Fibroblast of mammary gland (primary cell): Measurements from ENCODE around the gene PNPLA6.

Experiments used
- DNase-seq: peaks from one replicate; pipeline ENCODE4 v3.0.0-alpha.2; 2010; ENCODE audit warnings: low read depth
- H3K4me3 ChIP-seq: 2 replicates; pipeline ENCODE4 v1.5.1; 2011; ENCODE audit warnings: low read depth, mild to moderate bottlenecking, low read length, moderate library complexity; ENCODE audit not compliant: control insufficient read depth
- TF ChIP-seq, protein P1 (sequence below): conservative IDR thresholded peaks from 2 replicates; pipeline ENCODE4 v1.5.1; 2011; ENCODE audit warnings: low read depth, low read length, inconsistent platforms; ENCODE audit not compliant: control insufficient read depth, insufficient read depth

The PNPLA6 gene

DNA sequence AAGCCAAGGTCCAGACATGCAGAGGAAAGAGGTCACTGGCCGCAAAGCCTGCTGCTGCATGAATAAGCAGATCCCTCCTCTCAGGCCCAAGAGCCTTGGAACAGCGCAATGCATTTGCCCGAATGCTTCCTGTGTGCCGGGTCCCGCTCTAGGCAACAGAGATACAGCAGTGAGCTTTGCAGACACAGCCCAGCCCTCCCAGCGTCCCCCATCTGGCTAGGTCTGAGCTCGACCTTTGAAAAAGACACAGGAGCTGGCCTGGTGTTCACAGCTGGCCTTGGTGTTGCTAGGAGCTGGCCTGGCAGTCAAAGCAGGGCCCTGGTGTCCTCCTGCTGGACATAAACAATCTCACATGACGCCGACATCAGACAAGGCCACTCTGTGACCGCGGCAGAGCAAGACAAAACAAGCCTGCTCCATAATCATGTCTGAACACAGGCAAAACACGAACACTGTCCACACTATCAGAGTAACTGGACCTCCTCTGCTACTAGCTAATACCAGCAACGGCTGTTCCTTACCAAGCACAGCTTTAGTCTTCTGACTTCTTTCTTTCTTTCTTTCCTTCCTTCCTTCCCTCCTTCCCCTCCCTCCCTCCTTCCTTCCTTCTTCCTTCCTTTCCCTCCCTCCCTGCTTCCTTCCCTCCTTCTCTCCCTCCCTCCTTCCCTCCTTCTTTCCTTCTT, 41.0 kb upstream of the PNPLA6 start:
- no peak overlapping the region for H3K4me3 ChIP-seq
- DNase-seq = peak; percentile 18
- TF ChIP-seq, protein P1, sequence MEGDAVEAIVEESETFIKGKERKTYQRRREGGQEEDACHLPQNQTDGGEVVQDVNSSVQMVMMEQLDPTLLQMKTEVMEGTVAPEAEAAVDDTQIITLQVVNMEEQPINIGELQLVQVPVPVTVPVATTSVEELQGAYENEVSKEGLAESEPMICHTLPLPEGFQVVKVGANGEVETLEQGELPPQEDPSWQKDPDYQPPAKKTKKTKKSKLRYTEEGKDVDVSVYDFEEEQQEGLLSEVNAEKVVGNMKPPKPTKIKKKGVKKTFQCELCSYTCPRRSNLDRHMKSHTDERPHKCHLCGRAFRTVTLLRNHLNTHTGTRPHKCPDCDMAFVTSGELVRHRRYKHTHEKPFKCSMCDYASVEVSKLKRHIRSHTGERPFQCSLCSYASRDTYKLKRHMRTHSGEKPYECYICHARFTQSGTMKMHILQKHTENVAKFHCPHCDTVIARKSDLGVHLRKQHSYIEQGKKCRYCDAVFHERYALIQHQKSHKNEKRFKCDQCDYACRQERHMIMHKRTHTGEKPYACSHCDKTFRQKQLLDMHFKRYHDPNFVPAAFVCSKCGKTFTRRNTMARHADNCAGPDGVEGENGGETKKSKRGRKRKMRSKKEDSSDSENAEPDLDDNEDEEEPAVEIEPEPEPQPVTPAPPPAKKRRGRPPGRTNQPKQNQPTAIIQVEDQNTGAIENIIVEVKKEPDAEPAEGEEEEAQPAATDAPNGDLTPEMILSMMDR = no peak

DNA sequence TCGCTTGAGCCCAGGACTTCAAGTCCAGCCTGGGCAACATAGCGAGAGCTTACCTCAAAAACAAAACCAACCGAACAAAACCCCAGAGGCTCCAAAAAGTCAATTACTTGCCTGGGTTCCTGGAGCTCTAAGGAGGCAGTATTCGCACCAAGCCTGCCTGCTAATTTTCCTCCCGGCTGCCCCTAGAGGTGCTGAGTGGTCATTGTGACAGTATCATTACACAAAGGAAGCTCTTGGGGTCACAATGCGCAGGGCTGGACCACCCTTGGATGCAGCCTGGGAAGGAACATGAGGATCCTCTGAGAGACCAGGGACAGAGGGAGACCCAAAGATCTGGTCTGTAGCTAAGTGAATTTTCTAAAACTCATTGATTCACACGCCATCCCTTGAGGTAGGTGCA, 38.2 kb upstream of the PNPLA6 start:
- no peak for DNase-seq
- TF ChIP-seq, protein P1 = peak; percentile 35
- no peak overlapping the region for H3K4me3 ChIP-seq

DNA sequence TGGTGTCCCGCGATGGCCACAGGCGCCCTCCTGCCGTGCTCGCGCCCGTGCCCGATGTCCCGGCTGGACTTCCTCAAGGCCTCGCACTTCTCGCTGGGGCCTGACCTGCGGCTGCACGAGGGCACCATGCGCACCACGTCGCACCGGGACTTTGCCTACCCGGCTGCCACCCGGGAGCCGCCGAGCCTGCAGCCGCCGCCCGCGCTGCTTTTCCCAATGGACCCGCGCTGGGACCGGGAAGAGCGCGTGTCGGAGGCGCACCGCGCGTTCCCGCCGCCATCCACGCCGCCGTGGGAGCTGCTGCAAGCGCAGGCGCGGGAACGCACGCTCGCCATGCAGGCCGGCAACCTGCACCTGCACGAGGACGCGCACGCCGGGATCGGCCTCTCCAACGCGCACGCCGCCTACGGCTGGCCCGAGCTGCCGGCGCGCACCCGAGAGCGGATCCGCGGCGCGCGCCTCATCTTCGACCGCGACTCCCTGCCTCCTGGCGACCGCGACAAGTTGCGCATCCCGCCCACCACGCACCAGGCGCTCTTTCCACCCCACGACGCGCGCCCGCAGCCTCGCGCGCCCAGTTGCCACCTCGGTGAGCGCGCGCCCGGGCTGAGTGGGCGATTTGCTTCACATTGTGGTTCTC, 34.6 kb upstream of the PNPLA6 start:
- peak; percentile 29 for DNase-seq
- TF ChIP-seq, protein P1 = no peak
- no peak overlapping the region for H3K4me3 ChIP-seq

DNA sequence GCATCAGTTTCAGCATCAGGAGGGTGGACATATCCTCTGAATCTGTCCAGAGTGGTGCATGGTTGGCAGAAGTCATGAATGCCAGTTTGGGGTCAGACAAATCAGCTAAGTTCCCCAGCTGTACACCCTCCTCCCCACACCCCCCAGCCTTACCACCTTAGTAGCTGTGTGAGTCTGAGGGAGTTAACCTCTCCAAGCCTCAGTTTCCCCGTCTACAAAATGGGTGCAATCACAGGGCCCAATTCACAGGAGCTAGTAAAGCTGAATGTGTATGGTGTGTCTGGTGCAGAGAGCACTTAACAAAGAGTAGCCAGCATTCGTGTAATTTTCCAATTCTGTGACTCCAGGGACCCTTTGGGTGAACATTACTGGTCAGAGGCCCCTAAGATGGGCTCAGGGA, 33.0 kb upstream of the PNPLA6 start:
- no peak overlapping the region for H3K4me3 ChIP-seq
- no peak for DNase-seq
- TF ChIP-seq, protein P1 = no peak

DNA sequence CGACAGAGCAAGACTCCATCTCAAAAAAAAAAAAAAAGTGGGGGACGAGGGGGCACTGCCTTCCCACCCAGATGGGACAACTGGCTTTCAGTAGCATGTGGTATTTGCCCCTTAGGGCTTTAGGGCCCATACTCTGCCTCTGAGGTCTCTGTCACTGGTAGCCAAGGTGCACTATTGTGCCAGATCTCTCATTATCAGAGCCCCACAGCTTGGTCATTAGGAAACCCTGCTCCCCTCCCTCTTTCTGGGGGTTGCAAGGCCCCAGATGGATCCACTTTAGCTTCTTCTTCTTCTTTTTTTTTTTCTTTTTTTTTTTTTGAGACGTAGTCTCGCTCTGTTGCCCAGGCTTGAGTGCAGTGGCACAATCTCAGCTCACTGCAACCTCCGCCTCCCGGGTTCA, 30.8 kb upstream of the PNPLA6 start:
- H3K4me3 ChIP-seq = no peak overlapping the region
- DNase-seq = no peak
- TF ChIP-seq, protein P1 = no peak

DNA sequence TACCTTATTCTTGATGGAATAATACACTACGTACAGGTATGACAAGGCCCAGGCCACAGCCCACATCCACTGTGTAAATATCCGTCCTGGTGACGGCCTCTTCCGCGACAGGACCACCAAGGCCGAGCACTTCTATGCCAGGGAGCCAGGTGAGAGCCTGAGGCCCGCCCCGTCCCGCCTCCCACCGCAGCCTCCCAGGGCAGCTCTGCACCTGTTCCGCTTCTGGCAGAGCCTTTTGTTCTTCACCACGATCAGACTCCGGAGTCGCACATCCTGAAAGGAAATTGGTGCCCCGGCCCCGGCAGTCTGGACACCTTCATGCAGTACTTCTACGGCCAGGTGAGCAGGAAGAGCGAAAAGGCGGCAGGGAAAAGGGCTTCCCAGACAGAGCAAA, 30.2 kb upstream of the PNPLA6 start:
- DNase-seq = no peak
- no peak overlapping the region for H3K4me3 ChIP-seq
- TF ChIP-seq, protein P1 = no peak
